GM12878 (cell line): Measurements from ENCODE around the gene C1orf87. TPM values are rescaled to one million over a fixed set of nuclear protein-coding genes. Genes with fewer than 3 reads are reported as not detected.

ENCODE experiments used
- ATAC-seq: fragments of 200-7000 bp; cut with Tn5 transposase; 3 replicates; pipeline ENCODE4 v1.9.1; 2020; ENCODE audit warnings: mild to moderate bottlenecking, moderate library complexity
- BruUV-seq: library from RNA; stranded (reverse); fragments of 400-500 nt; replicated peaks from 2 replicates; lab custom pipeline; 2021; lab: Mats Ljungman, UMichigan
- CTCF ChIA-PET: fragments of 300-600 bp; sonication (Branson Sonifier 250); formaldehyde crosslinking; extraction: SDS; loops from one replicate; lab custom pipeline; 2021; ENCODE audit warnings: inconsistent platforms; lab: Yijun Ruan, JAX
- POLR2A ChIA-PET: fragments of 350-600 bp; formaldehyde crosslinking; extraction: SDS; loops from one replicate; lab custom pipeline; 2021; ENCODE audit warnings: inconsistent platforms; lab: Charles Lee
- RAD21 ChIA-PET: fragments of 300-600 bp; sonication (Branson Sonifier 250); formaldehyde crosslinking; loops from one replicate; lab custom pipeline; 2023; ENCODE audit warnings: antibody characterized with exemption; ENCODE audit not compliant: unreplicated experiment; lab: Charles Lee
- SMC1A ChIA-PET: fragments of 300-600 bp; sonication (Branson Sonifier 250); formaldehyde crosslinking; loops from one replicate; lab custom pipeline; 2023; ENCODE audit not compliant: unreplicated experiment, uncharacterized antibody; lab: Charles Lee
- DNase-seq: peaks from one replicate; pipeline ENCODE4 v3.0.0-alpha.2; 2011; ENCODE audit warnings: low read depth, low spot score
- FAIRE-seq: peaks from 3 replicates; lab custom pipeline; 2011; peaks lifted over from hg19 to GRCh38; lab: Jason Lieb, UNC
- H2AFZ ChIP-seq: 2 replicates; pipeline ENCODE4 v1.6.0; 2011; ENCODE audit warnings: low read depth, low read length, control low read depth; ENCODE audit not compliant: control insufficient read depth
- H3K27ac ChIP-seq: 2 replicates; pipeline ENCODE4 v1.5.1; 2011; ENCODE audit warnings: control low read depth; ENCODE audit not compliant: control insufficient read depth, insufficient read depth
- H3K27me3 ChIP-seq, 2 experiments: replicated peaks in 1 of 2; 2 replicates each; pipeline versions ENCODE4 v1.6.0 to v1.6.1; 2011; ENCODE audit warnings: low read length in 1 of 2; ENCODE audit not compliant: control insufficient read depth in 2 of 2, insufficient read depth in 2 of 2
- H3K36me3 ChIP-seq, 2 experiments: 2 replicates each; pipeline ENCODE4 v1.5.1; 2011; ENCODE audit warnings: low read length in 1 of 2; ENCODE audit not compliant: control insufficient read depth in 2 of 2, insufficient read depth in 2 of 2
- H3K4me1 ChIP-seq: 2 replicates; pipeline ENCODE4 v1.6.1; 2011; ENCODE audit warnings: mild to moderate bottlenecking, low read length, moderate library complexity, mixed read lengths; ENCODE audit not compliant: control insufficient read depth, insufficient read depth
- H3K4me2 ChIP-seq: 2 replicates; pipeline ENCODE4 v1.6.0; 2011; ENCODE audit warnings: control low read depth; ENCODE audit not compliant: control insufficient read depth, insufficient read depth
- H3K4me3 ChIP-seq: fragments of 200-600 bp; sonication (generic); 2 replicates; pipeline ENCODE4 v1.5.1; 2016
- H3K79me2 ChIP-seq: 2 replicates; pipeline ENCODE4 v1.6.0; 2011; ENCODE audit warnings: low read length; ENCODE audit not compliant: control insufficient read depth, insufficient read depth
- H3K9ac ChIP-seq: 2 replicates; pipeline ENCODE4 v1.8.0; 2011; ENCODE audit warnings: low read length, control low read depth, mixed read lengths; ENCODE audit not compliant: control insufficient read depth, insufficient read depth
- H3K9me3 ChIP-seq: replicated peaks from 3 replicates; pipeline ENCODE4 v1.5.1; 2011; ENCODE audit warnings: mild to moderate bottlenecking, low read length; ENCODE audit not compliant: control insufficient read depth, insufficient read depth
- H4K20me1 ChIP-seq: 2 replicates; pipeline ENCODE4 v1.6.0; 2011; ENCODE audit not compliant: control insufficient read depth, insufficient read depth
- EGR1 ChIP-seq, 2 experiments: IDR thresholded peaks; 1 replicate in 1 of 2; 2 replicates in 1 of 2; pipeline ENCODE4 v1.6.1; 2011 to 2012; ENCODE audit warnings: low read depth in 2 of 2, low read length in 2 of 2, borderline replicate concordance in 1 of 2, mild to moderate bottlenecking in 1 of 2, moderate library complexity in 1 of 2
- FOXK2 ChIP-seq: fragments of 450-650 bp; IDR thresholded peaks from 2 replicates; pipeline ENCODE4 v1.6.1; 2017; ENCODE audit warnings: mild to moderate bottlenecking, moderate library complexity
- HCFC1 ChIP-seq: fragments of 150-350 bp; IDR thresholded peaks from 2 replicates; pipeline ENCODE4 v1.6.1; 2014; ENCODE audit warnings: low read length
- IRF4 ChIP-seq: IDR thresholded peaks from 2 replicates; pipeline ENCODE4 v1.6.1; 2011; ENCODE audit warnings: low read depth, low read length
- NR2F1 ChIP-seq: fragments of 450-650 bp; conservative IDR thresholded peaks from 2 replicates; pipeline ENCODE4 v1.6.1; 2017; ENCODE audit warnings: mild to moderate bottlenecking
- RAD21 ChIP-seq: IDR thresholded peaks from 2 replicates; pipeline ENCODE4 v1.6.1; 2011; ENCODE audit warnings: mild to moderate bottlenecking, low read depth, low read length, moderate library complexity; ENCODE audit not compliant: insufficient read depth
- RELA ChIP-seq: fragments of 450-650 bp; IDR thresholded peaks from 2 replicates; pipeline ENCODE4 v1.8.0; 2014; ENCODE audit warnings: borderline replicate concordance; ENCODE audit not compliant: partially characterized antibody
- SMC3 ChIP-seq: IDR thresholded peaks from 2 replicates; pipeline ENCODE4 v1.6.1; 2011; ENCODE audit warnings: low read length, improper control_type of control experiment, borderline replicate concordance
- YY1 ChIP-seq: IDR thresholded peaks from 2 replicates; pipeline ENCODE4 v1.6.1; 2011; ENCODE audit warnings: low read depth, mild to moderate bottlenecking, low read length
- ZNF207 ChIP-seq: fragments of 450-650 bp; IDR thresholded peaks from 2 replicates; pipeline ENCODE4 v1.6.1; 2014; ENCODE audit warnings: antibody characterized with exemption, mild to moderate bottlenecking, borderline replicate concordance
- ZNF24 ChIP-seq: fragments of 450-650 bp; IDR thresholded peaks from 2 replicates; pipeline ENCODE4 v1.6.1; 2017; ENCODE audit warnings: antibody characterized with exemption, mild to moderate bottlenecking
- WGBS: methylation state at CpG from one replicate; pipeline ENCODE4 v1.1.6; 2016; ENCODE audit warnings: low lambda C conversion rate; ENCODE audit not compliant: insufficient replicate concordance, insufficient coverage; ENCODE audit errors: missing lambda C conversion rate; 5-methylcytosine and 5-hydroxymethylcytosine counted together
- in situ Hi-C: fragments of 300-500 bp; cut with MboI; formaldehyde crosslinking; loops from 9 replicates; pipeline ENCODE4 v1.14.3; 2018; ENCODE audit warnings: mixed read lengths
- intact Hi-C: fragments of 100-400 bp; cut with micrococcal nuclease; formaldehyde crosslinking; loops from one replicate; pipeline ENCODE4 v1.14.2; 2022; ENCODE audit not compliant: unreplicated experiment
- polyA plus RNA-seq, 11 experiments: library from polyadenylated mRNA; depleted of rRNA in 4 of 11; unstranded in 6 of 11; stranded (reverse) in 5 of 11; fragments of >200 nt; fragmentation: Nextera tagmentation in 4 of 11; fragmentation: Illumina TruSeq in 1 of 11; extraction: Ambion mirVana in 4 of 11; extraction: Trizol in 1 of 11; gene quantifications; 1 replicate in 1 of 11; 2 replicates in 10 of 11; pipeline versions ENCODE4 v1.2.1 to v1.2.3, GENCODE V29; 2011 to 2016; ENCODE audit warnings: inconsistent platforms in 2 of 11, missing spikeins in 2 of 11, low read depth in 1 of 11
- total RNA-seq, 4 experiments: library from RNA; depleted of rRNA in 3 of 4; stranded (reverse); fragments of >200 nt in 3 of 4; fragmentation: Illumina TruSeq in 1 of 4; extraction: Trizol in 1 of 4; gene quantifications; 2 replicates each; pipeline versions ENCODE4 v1.2.1 to v1.2.3, GENCODE V29; 2013 to 2021
- TF ChIP-seq, protein P1 (sequence below): fragments of 450-650 bp; formaldehyde crosslinking; IDR thresholded peaks from 2 replicates; pipeline ENCODE4 v1.4.0; 2022; ENCODE audit warnings: mild to moderate bottlenecking, moderate library complexity
- TF ChIP-seq, protein P2 (sequence below): fragments of 450-650 bp; IDR thresholded peaks from 2 replicates; pipeline ENCODE4 v1.6.1; 2017; ENCODE audit warnings: low read depth, mild to moderate bottlenecking, moderate library complexity
- TF ChIP-seq, protein P3 (sequence below), 3 experiments: IDR thresholded peaks in 2 of 3; conservative IDR thresholded peaks in 1 of 3; 2 replicates each; pipeline ENCODE4 v1.5.1; 2011; ENCODE audit warnings: low read depth in 3 of 3, low read length in 3 of 3, mild to moderate bottlenecking in 3 of 3, control low read depth in 2 of 3, moderate library complexity in 2 of 3, inconsistent platforms in 1 of 3, mixed read lengths in 1 of 3; ENCODE audit not compliant: control insufficient read depth in 2 of 3, insufficient read depth in 1 of 3; ENCODE audit errors: extremely low read depth in 1 of 3

C1orf87 gene
- total and polyA plus RNA-seq, 10 of the 15 experiments (the other 5 are each of a cell fraction or from before 2014, with no cell fraction given) = not detected

DNA sequence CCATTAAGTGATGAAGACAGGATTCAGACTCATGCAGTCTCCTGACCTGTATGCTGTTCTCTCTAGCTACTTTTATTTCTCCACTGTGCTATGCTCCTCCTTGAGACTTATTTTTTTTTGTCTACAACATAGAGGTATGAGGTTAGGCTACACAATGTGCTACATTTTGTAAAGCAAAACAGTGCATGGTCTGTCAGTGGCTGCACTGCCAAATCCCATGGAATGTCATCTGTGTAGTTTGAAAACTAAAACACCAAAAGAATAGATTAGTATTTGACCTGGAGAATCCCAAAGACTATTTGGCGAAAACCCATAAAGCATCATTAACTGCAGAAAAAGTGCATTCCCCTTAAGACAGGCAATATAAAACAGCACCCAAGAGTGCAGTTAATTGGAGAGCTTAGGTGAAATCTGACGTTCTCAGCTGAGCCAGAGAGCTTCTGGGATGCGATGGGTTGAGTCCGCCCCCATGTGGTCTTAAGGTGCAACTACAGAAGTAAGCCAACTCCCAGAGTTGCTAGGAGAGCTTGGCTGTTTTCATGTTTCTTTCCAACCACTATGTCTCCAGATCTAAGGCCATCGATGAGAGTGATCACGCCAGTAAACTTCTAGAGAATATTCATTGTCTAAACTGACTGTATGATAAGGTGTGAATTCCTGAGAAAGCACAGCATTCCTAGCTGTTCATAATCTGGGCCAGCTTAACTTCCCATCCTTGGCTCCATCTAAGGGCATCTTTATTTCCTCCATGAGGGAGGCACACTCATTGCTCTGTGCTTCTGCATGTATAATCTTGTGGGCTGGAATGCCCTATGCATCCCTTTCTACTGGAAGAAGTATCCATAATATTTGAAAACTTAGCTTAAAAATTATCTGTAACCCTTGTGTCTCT is 126.3 kb downstream of the C1orf87 start:
- ChIA-PET SMC1A (interaction anchor here (0.6 to 4.8 kb wide), 23 partner anchors 19 to 1184 kb away, joined by 3 to 62 read pairs (median 3); no protein-coding TSS in a partner anchor), RAD21 (interaction anchor here (0.7 to 3.0 kb wide), 21 partner anchors 19 to 1243 kb away, joined by 3 to 54 read pairs (median 3); no protein-coding TSS in a partner anchor), CTCF (interaction anchor here (0.5 to 2.9 kb wide), 52 partner anchors 8 to 1501 kb away, joined by 3 to 94 read pairs (median 4); no protein-coding TSS in a partner anchor), POLR2A (interaction anchor here (0.8 kb wide), 1 partner anchor 68 kb away, joined by 4 read pairs; no protein-coding TSS in a partner anchor)
- in situ Hi-C loops (no loop called here), intact Hi-C loops (loop anchor here (1.0 to 5.0 kb wide), 3 partner anchors 44 to 170 kb away; no protein-coding TSS in a partner anchor)
- H4K20me1 ChIP-seq = no peaks in the 10 kb centered on the region
- ATAC-seq (peak; percentile 95), FAIRE-seq (peak; percentile 93), DNase-seq (peak; percentile 4)
- H2AFZ ChIP-seq = no peak overlapping the region
- H3K36me3 ChIP-seq = no peaks in the 10 kb centered on the region
- BruUV-seq = no TSS peak
- no peak overlapping the region for H3K4me3 ChIP-seq
- WGBS = 8% methylated on average over 6 of the region's 6 CpGs
- no peaks in the 10 kb centered on the region for H3K79me2 ChIP-seq
- no peaks in the 10 kb centered on the region for H3K9me3 ChIP-seq
- H3K4me2 ChIP-seq = no peak overlapping the region
- H3K9ac ChIP-seq = no peak overlapping the region
- H3K27me3 ChIP-seq = no peaks in the 10 kb centered on the region
- TF ChIP-seq ZNF207 (no peak), RAD21 (peak; percentile 90), HCFC1 (no peak), EGR1 (IDR thresholded peaks at IDR 0.05; ENCODE audit: borderline replicate concordance in 1 of 2, low read depth in 2 of 2, low read length in 2 of 2) (no peak), NR2F1 (no peak), SMC3 (peak; percentile 79; the same call in 1 of the 2 replicates), ZNF24 (no peak), IRF4 (0 out of 2 replicates have a peak, but pooled peaks have one; percentile 23), YY1 (no peak), FOXK2 (no peak), RELA (no peak)
- TF ChIP-seq, protein P1, sequence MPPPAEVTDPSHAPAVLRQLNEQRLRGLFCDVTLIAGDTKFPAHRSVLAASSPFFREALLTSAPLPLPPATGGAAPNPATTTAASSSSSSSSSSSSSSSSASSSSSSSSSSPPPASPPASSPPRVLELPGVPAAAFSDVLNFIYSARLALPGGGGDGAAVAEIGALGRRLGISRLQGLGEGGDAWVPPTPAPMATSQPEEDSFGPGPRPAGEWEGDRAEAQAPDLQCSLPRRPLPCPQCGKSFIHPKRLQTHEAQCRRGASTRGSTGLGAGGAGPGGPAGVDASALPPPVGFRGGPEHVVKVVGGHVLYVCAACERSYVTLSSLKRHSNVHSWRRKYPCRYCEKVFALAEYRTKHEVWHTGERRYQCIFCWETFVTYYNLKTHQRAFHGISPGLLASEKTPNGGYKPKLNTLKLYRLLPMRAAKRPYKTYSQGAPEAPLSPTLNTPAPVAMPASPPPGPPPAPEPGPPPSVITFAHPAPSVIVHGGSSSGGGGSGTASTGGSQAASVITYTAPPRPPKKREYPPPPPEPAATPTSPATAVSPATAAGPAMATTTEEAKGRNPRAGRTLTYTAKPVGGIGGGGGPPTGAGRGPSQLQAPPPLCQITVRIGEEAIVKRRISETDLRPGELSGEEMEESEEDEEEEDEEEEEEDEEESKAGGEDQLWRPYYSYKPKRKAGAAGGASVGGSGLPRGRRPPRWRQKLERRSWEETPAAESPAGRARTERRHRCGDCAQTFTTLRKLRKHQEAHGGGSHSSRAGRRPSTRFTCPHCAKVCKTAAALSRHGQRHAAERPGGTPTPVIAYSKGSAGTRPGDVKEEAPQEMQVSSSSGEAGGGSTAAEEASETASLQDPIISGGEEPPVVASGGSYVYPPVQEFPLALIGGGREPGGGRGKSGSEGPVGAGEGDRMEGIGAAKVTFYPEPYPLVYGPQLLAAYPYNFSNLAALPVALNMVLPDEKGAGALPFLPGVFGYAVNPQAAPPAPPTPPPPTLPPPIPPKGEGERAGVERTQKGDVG = no peak
- TF ChIP-seq, protein P2, sequence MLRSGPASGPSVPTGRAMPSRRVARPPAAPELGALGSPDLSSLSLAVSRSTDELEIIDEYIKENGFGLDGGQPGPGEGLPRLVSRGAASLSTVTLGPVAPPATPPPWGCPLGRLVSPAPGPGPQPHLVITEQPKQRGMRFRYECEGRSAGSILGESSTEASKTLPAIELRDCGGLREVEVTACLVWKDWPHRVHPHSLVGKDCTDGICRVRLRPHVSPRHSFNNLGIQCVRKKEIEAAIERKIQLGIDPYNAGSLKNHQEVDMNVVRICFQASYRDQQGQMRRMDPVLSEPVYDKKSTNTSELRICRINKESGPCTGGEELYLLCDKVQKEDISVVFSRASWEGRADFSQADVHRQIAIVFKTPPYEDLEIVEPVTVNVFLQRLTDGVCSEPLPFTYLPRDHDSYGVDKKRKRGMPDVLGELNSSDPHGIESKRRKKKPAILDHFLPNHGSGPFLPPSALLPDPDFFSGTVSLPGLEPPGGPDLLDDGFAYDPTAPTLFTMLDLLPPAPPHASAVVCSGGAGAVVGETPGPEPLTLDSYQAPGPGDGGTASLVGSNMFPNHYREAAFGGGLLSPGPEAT = no peak
- TF ChIP-seq, protein P3, sequence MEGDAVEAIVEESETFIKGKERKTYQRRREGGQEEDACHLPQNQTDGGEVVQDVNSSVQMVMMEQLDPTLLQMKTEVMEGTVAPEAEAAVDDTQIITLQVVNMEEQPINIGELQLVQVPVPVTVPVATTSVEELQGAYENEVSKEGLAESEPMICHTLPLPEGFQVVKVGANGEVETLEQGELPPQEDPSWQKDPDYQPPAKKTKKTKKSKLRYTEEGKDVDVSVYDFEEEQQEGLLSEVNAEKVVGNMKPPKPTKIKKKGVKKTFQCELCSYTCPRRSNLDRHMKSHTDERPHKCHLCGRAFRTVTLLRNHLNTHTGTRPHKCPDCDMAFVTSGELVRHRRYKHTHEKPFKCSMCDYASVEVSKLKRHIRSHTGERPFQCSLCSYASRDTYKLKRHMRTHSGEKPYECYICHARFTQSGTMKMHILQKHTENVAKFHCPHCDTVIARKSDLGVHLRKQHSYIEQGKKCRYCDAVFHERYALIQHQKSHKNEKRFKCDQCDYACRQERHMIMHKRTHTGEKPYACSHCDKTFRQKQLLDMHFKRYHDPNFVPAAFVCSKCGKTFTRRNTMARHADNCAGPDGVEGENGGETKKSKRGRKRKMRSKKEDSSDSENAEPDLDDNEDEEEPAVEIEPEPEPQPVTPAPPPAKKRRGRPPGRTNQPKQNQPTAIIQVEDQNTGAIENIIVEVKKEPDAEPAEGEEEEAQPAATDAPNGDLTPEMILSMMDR (IDR thresholded peaks at IDR 0.05 in 2 of 3, conservative IDR thresholded peaks at IDR 0.05 in 1 of 3; ENCODE audit: control insufficient read depth in 2 of 3, extremely low read depth in 1 of 3, insufficient read depth in 1 of 3, low read depth in 3 of 3, low read length in 3 of 3) = peak; percentile 89 to 95 (median 93)
- no peak overlapping the region for H3K27ac ChIP-seq
- no peaks in the 10 kb centered on the region for H3K4me1 ChIP-seq
